Epidermal melanocyte (primary cell): ENCODE measurements around the gene RFESD.
"Not testable (repeated sequence)": the region's sequence is repeated elsewhere in the genome, so short reads cannot be mapped to it uniquely, and the experiment has no call there.

ENCODE experiments used
- DNase-seq: peaks from one replicate; pipeline ENCODE4 v3.0.0; 2011; ENCODE audit warnings: low spot score; ENCODE audit not compliant: insufficient read length

Gene RFESD

GRCh38 chr5:95627971-95628810 lies 18.4 kb upstream of the RFESD start:
- no peak for DNase-seq

- DNase-seq, result no peak
These were observed 17.6 kb upstream of the RFESD start for GRCh38 chr5:95628933-95629332.

- no peak for DNase-seq
These were observed 16.1 kb upstream of the RFESD start for GRCh38 chr5:95630394-95630917.

GRCh38 chr5:95631255-95631958 lies 15.2 kb upstream of the RFESD start:
- no peak for DNase-seq

- DNase-seq, result no peak
These were observed 14.4 kb upstream of the RFESD start for GRCh38 chr5:95631991-95632675.

GRCh38 chr5:95632942-95633341 lies 13.6 kb upstream of the RFESD start:
- not testable (repeated sequence) for DNase-seq

GRCh38 chr5:95633671-95634070 lies 12.9 kb upstream of the RFESD start:
- no peak for DNase-seq

- DNase-seq, result no peak
These were observed 12.5 kb upstream of the RFESD start for GRCh38 chr5:95634081-95634480.

GRCh38 chr5:95638632-95639031 lies 7.9 kb upstream of the RFESD start:
- DNase-seq, result no peak

- no peak for DNase-seq
These were observed 4.8 kb upstream of the RFESD start for GRCh38 chr5:95641741-95642220.

GRCh38 chr5:95643152-95643551 lies 3.4 kb upstream of the RFESD start:
- DNase-seq, result no peak

GRCh38 chr5:95644351-95645042 lies 2.1 kb upstream of the RFESD start:
- DNase-seq, result no peak

- DNase-seq, result not testable (repeated sequence)
These were observed 380 bp upstream of the RFESD start for GRCh38 chr5:95646226-95646568.

GRCh38 chr5:95647886-95648860 lies 1.6 kb downstream of the RFESD start:
- no peak for DNase-seq

- DNase-seq, result no peak
These were observed 2.7 kb downstream of the RFESD start for GRCh38 chr5:95649274-95649673.

- DNase-seq, result no peak
These were observed 3.5 kb downstream of the RFESD start for GRCh38 chr5:95649842-95650620.

- no peak for DNase-seq
These were observed 6.3 kb downstream of the RFESD start for GRCh38 chr5:95652849-95653248.

- DNase-seq, result no peak
These were observed 7.6 kb downstream of the RFESD start for GRCh38 chr5:95654196-95654595.

- DNase-seq, result no peak
These were observed 9.0 kb downstream of the RFESD start for GRCh38 chr5:95655575-95655974.
